Vagina (tissue), 2 donors: Measurements from ENCODE around the gene ASTL. TPM values are rescaled to one million over a fixed set of nuclear protein-coding genes. Genes with fewer than 3 reads are reported as not detected.

ENCODE experiments used
- DNase-seq, 2 donors: peaks; one replicate each; pipeline ENCODE4 v3.0.0-alpha.2; 2017; ENCODE audit errors: extremely low spot score in 2 of 2
- H3K27ac ChIP-seq: fragments of 200-600 bp; sonication (generic); one replicate; pipeline ENCODE4 v1.5.1; 2019
- H3K27me3 ChIP-seq: fragments of 200-600 bp; sonication (generic); one replicate; pipeline ENCODE4 v1.5.1; 2019
- H3K36me3 ChIP-seq, 2 donors: fragments of 200-600 bp; sonication (generic); one replicate each; pipeline ENCODE4 v1.5.1; 2017 to 2019
- H3K4me1 ChIP-seq: fragments of 200-600 bp; sonication (generic); one replicate; pipeline ENCODE4 v1.5.1; 2019
- H3K4me3 ChIP-seq, 2 donors: fragments of 200-600 bp; sonication (generic); 1 replicate in 1 of 2; 2 replicates in 1 of 2; pipeline ENCODE4 v1.5.1; 2016 to 2019
- H3K9me3 ChIP-seq: fragments of 200-600 bp; sonication (generic); one replicate; pipeline ENCODE4 v1.5.1; 2019
- POLR2A ChIP-seq, 2 donors: fragments of 450-650 bp; IDR thresholded peaks; one replicate each; pipeline ENCODE4 v1.6.1; 2017; ENCODE audit warnings: antibody characterized with exemption in 2 of 2, mild to moderate bottlenecking in 2 of 2, moderate library complexity in 2 of 2
- POLR2AphosphoS5 ChIP-seq, 2 donors: sonication (generic); formaldehyde crosslinking; IDR thresholded peaks; one replicate each; pipeline ENCODE4 v1.9.0; 2017; ENCODE audit warnings: antibody characterized with exemption in 2 of 2, mild to moderate bottlenecking in 2 of 2, low read depth in 1 of 2; ENCODE audit not compliant: insufficient read depth in 1 of 2
- intact Hi-C: fragments of 100-400 bp; cut with DNase I; formaldehyde crosslinking; loops from one replicate; pipeline ENCODE4 v1.15.1; 2023
- total RNA-seq: library from RNA; depleted of rRNA; stranded (reverse); fragments of >200 nt; gene quantifications from one replicate; pipeline ENCODE4 v1.2.3, GENCODE V29; 2016
- TF ChIP-seq, protein P1 (sequence below), 3 experiments: fragments of 450-650 bp in 2 of 3; fragments of 200-600 bp in 1 of 3; sonication (generic) in 1 of 3; IDR thresholded peaks; one replicate each; pipeline ENCODE4 v1.5.1; 2017 to 2019; ENCODE audit warnings: antibody characterized with exemption in 3 of 3, mild to moderate bottlenecking in 2 of 3, moderate library complexity in 2 of 3

ASTL gene
- total RNA-seq, 1 donor from 2014 or later: not detected

DNA sequence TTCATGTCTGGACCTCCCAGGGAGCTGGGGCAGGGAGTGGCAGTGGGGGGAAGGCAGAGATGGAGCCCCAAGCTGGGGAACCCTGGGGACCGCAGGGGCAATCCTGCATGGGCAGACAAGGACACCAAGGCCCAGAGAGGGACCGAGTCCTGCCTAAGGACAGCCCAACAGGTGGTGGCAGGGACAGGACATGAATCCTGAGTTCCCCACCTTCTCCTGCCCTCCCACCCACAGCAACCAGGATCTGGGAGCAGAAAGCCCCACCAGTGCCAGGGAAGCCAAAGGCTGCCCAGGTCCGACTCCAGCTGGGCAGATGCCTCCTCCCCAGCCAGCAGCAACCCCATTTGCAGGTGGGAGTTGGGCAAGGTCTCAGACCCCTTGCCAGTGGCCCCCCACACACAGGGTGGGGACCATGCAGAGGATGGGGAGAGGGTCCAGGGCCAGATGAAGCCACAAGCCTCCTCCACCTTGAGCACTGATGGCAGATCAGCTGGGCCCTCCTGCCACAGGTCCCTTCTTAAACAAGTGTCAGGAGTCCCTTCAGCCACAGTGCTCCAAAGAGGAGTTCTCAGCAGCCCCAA, 28.3 kb downstream of the ASTL start:
- H3K4me1 ChIP-seq: peaks cover 9% of the 10 kb centered on the region
- H3K4me3 ChIP-seq: no peak overlapping the region
- H3K27me3 ChIP-seq: no peaks in the 10 kb centered on the region
- DNase-seq: no peak
- no peaks in the 10 kb centered on the region for H3K36me3 ChIP-seq
- no peak overlapping the region for H3K27ac ChIP-seq
- TF ChIP-seq POLR2AphosphoS5 (IDR thresholded peaks at IDR 0.05; ENCODE audit: insufficient read depth in 1 of 2, low read depth in 1 of 2): no peak
- peaks cover 8% of the 10 kb centered on the region for H3K9me3 ChIP-seq
- intact Hi-C loops: no loop called here

DNA sequence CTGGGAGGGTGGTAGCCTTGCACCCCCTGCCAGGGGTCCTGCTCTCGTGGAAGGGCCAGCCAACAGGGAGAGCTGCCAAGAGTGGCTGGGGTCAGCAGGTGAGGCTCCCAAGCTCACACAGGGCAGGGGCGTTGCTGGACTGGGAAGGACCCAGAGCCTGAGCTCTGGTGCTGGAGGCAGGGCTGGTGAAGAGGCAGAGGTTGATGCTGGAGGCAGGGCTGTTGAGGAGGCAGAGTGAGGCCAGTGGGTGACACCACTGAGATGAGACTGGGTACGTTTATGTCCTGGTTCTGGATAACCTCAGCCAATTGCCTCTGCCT, 29.0 kb downstream of the ASTL start:
- no peaks in the 10 kb centered on the region for H3K36me3 ChIP-seq
- intact Hi-C loops: no loop called here
- H3K27me3 ChIP-seq: no peaks in the 10 kb centered on the region
- no peak for DNase-seq
- TF ChIP-seq POLR2AphosphoS5 (IDR thresholded peaks at IDR 0.05; ENCODE audit: insufficient read depth in 1 of 2, low read depth in 1 of 2): no peak
- TF ChIP-seq POLR2A (IDR thresholded peaks at IDR 0.05): no peak
- TF ChIP-seq, protein P1, sequence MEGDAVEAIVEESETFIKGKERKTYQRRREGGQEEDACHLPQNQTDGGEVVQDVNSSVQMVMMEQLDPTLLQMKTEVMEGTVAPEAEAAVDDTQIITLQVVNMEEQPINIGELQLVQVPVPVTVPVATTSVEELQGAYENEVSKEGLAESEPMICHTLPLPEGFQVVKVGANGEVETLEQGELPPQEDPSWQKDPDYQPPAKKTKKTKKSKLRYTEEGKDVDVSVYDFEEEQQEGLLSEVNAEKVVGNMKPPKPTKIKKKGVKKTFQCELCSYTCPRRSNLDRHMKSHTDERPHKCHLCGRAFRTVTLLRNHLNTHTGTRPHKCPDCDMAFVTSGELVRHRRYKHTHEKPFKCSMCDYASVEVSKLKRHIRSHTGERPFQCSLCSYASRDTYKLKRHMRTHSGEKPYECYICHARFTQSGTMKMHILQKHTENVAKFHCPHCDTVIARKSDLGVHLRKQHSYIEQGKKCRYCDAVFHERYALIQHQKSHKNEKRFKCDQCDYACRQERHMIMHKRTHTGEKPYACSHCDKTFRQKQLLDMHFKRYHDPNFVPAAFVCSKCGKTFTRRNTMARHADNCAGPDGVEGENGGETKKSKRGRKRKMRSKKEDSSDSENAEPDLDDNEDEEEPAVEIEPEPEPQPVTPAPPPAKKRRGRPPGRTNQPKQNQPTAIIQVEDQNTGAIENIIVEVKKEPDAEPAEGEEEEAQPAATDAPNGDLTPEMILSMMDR (IDR thresholded peaks at IDR 0.05): no peak
- H3K4me3 ChIP-seq: no peak overlapping the region
- peaks cover 9% of the 10 kb centered on the region for H3K4me1 ChIP-seq
- no peak overlapping the region for H3K27ac ChIP-seq
- peaks cover 8% of the 10 kb centered on the region for H3K9me3 ChIP-seq

- no peak for DNase-seq
- no peak for TF ChIP-seq POLR2AphosphoS5 (IDR thresholded peaks at IDR 0.05; ENCODE audit: insufficient read depth in 1 of 2, low read depth in 1 of 2)
- TF ChIP-seq POLR2A (IDR thresholded peaks at IDR 0.05): no peak
- TF ChIP-seq, protein P1 (IDR thresholded peaks at IDR 0.05): no peak
- no peaks in the 10 kb centered on the region for H3K27me3 ChIP-seq
- peaks cover 9% of the 10 kb centered on the region for H3K4me1 ChIP-seq
- no peaks in the 10 kb centered on the region for H3K36me3 ChIP-seq
- H3K4me3 ChIP-seq: no peak overlapping the region
- intact Hi-C loops: no loop called here
- peaks cover 8% of the 10 kb centered on the region for H3K9me3 ChIP-seq
- H3K27ac ChIP-seq: no peak overlapping the region
These were observed 29.6 kb downstream of the ASTL start for GRCh38 chr2:96108541-96109360.

DNA sequence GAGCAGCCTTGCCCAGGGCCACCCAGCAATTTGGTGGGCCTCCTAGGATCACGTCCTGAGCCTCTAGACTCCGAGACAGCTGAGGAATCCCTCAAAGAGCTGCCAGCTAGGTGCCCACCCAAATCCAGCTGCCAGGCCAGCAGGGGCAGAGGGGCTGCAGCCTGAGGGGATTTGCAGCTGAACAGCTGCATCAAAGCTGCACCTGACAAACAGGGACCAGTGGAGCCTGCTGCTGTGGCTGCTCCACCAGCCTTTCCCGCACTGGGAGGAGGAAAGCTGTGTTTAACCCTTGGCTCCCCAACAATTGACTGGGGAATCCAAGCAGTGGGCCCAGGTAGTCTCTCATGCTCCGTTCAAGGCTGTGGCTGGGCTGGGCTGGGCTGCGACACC, 30.2 kb downstream of the ASTL start:
- no peak for DNase-seq
- Histone ChIP-seq H3K27ac (no peak overlapping the region), H3K4me1 (peaks cover 9% of the 10 kb centered on the region), H3K4me3 (no peak overlapping the region), H3K36me3 (no peaks in the 10 kb centered on the region), H3K9me3 (peaks cover 8% of the 10 kb centered on the region), H3K27me3 (no peaks in the 10 kb centered on the region)
- intact Hi-C loops: no loop called here
- TF ChIP-seq POLR2AphosphoS5 (IDR thresholded peaks at IDR 0.05; ENCODE audit: insufficient read depth in 1 of 2, low read depth in 1 of 2): no peak
- TF ChIP-seq, protein P1 (IDR thresholded peaks at IDR 0.05): no peak
- TF ChIP-seq POLR2A (IDR thresholded peaks at IDR 0.05): no peak

DNA sequence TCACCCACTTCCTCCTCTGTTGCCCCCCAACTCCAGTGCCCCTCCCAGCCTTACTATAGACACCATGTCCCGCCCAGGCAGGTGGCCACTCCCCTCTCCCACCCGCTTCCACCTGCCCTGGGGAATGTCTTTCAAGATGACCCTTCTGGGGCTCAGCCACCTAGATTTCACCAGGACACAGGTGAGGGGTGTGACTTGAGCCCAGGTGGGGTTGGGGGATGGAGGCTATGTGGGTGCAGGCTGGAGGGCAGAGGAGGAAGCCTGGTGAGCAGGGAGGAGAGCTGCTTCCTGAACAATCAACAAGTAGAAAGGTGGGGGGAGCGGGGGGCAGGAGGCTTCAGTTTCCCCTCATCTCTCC, 30.6 kb downstream of the ASTL start:
- DNase-seq: no peak
- Histone ChIP-seq H3K4me1 (peaks cover 9% of the 10 kb centered on the region), H3K9me3 (peaks cover 8% of the 10 kb centered on the region), H3K4me3 (no peak overlapping the region), H3K36me3 (no peaks in the 10 kb centered on the region), H3K27me3 (no peaks in the 10 kb centered on the region), H3K27ac (no peak overlapping the region)
- TF ChIP-seq, protein P1 (IDR thresholded peaks at IDR 0.05): no peak
- TF ChIP-seq POLR2A (IDR thresholded peaks at IDR 0.05) (no peak), POLR2AphosphoS5 (IDR thresholded peaks at IDR 0.05; ENCODE audit: insufficient read depth in 1 of 2, low read depth in 1 of 2) (no peak)
- intact Hi-C loops: no loop called here
